ENCODE data around the gene YES1.

DNA sequence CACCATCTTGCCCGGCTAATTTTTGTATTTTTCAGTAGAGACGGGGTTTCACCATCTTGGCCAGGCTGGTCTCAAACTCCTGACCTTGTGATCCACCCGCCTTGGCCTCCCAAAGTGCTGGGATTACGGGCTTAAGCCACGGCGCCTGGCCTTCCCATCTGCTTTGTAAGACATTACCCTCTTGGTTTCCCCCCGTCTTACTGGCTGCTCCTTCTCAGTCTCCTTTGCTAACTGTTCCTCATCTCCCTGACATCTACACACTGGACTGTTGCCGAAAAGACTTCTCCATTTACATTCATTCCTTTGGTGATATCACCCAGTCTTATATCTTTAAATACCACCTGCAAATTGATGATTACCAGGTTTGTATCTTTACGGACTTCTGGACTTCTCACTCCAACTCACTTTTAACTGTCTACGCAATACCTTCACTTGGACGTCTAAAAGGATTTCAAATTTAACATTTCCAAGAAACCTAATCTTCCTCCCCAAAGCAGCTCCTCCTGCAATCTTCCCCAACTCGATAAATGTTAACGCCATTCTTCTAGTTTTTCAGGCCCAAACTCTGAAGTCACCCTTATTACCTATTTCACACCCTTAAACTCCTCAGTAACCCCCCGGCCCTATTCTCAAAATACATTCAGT lies 37.9 kb downstream of the YES1 start:
- TF ChIP-seq POLR2AphosphoS5 (IDR thresholded peaks at IDR 0.05; ENCODE audit: insufficient read depth, low read depth, low read length) (no peak), CTCF (IDR thresholded peaks at IDR 0.05; ENCODE audit: extremely low read depth in 1 of 2, insufficient read depth in 1 of 2, low read depth in 1 of 2, low read length in 2 of 2) (no peak), POLR2A (IDR thresholded peaks at IDR 0.05; ENCODE audit: low read depth, low read length) (no peak), EZH2 (IDR thresholded peaks at IDR 0.05; ENCODE audit: borderline replicate concordance, low read depth, low read length, severe bottlenecking) (no peak)

Measured in endothelial cell of umbilical vein (primary cell).